IMR-90 (cell line): ENCODE results near the gene ADAM33. TPM values are rescaled to one million over a fixed set of nuclear protein-coding genes. Genes with fewer than 3 reads are reported as not detected.

Experiments used
- ATAC-seq: fragments of 200-7000 bp; cut with Tn5 transposase; 2 replicates; pipeline ENCODE4 v1.9.1; 2020; ENCODE audit warnings: low read depth, mild to moderate bottlenecking, moderate library complexity
- BruUV-seq: library from RNA; stranded (reverse); fragments of 400-500 nt; replicated peaks from 2 replicates; lab custom pipeline; 2021; lab: Mats Ljungman, UMichigan
- CTCF ChIA-PET: fragments of 300-600 bp; formaldehyde crosslinking; extraction: SDS; loops from one replicate; lab custom pipeline; 2021; ENCODE audit warnings: antibody characterized with exemption; lab: Yijun Ruan, JAX
- POLR2A ChIA-PET: fragments of 300-600 bp; sonication (Branson Sonifier 250); formaldehyde crosslinking; loops from one replicate; lab custom pipeline; 2022; ENCODE audit warnings: antibody characterized with exemption; ENCODE audit not compliant: unreplicated experiment; lab: Charles Lee
- DNase-seq: peaks from one replicate; pipeline ENCODE4 v3.0.0; 2013
- H2AFZ ChIP-seq: replicated peaks from 2 replicates; pipeline ENCODE3; 2013; ENCODE audit warnings: low read length, mild to moderate bottlenecking; ENCODE audit not compliant: poor library complexity
- H2AK5ac ChIP-seq: 2 replicates; pipeline ENCODE4 v1.6.1; 2013; ENCODE audit warnings: low read depth, low read length, inconsistent platforms
- H2AK9ac ChIP-seq: replicated peaks from 2 replicates; pipeline ENCODE3; 2013; ENCODE audit warnings: mild to moderate bottlenecking, low read depth, low read length, moderate library complexity; ENCODE audit not compliant: poor library complexity
- H2BK120ac ChIP-seq: 2 replicates; pipeline ENCODE4 v1.6.1; 2013; ENCODE audit warnings: low read depth, low read length, inconsistent platforms
- H2BK15ac ChIP-seq: 3 replicates; pipeline ENCODE4 v1.6.1; 2013; ENCODE audit warnings: low read depth, low read length, inconsistent platforms
- H2BK20ac ChIP-seq: 2 replicates; pipeline ENCODE4 v1.6.1; 2013; ENCODE audit warnings: low read depth, mild to moderate bottlenecking, inconsistent platforms, low read length, moderate library complexity
- H2BK5ac ChIP-seq: 2 replicates; pipeline ENCODE4 v1.6.1; 2013; ENCODE audit warnings: mild to moderate bottlenecking, low read depth, low read length, inconsistent platforms; ENCODE audit not compliant: poor library complexity, severe bottlenecking
- H3K14ac ChIP-seq: replicated peaks from 2 replicates; pipeline ENCODE4 v1.6.1; 2013; ENCODE audit warnings: low read depth, low read length, inconsistent platforms
- H3K18ac ChIP-seq: 2 replicates; pipeline ENCODE4 v1.6.1; 2013; ENCODE audit warnings: low read depth, low read length, control low read depth
- H3K23ac ChIP-seq: 2 replicates; pipeline ENCODE4 v1.6.1; 2013; ENCODE audit warnings: low read depth, low read length, inconsistent platforms
- H3K27ac ChIP-seq: 2 replicates; pipeline ENCODE4 v1.5.1; 2013; ENCODE audit warnings: mild to moderate bottlenecking, control low read depth, low read length; ENCODE audit not compliant: insufficient read depth
- H3K27me3 ChIP-seq: 2 replicates; pipeline ENCODE4 v1.6.1; 2013; ENCODE audit warnings: low read length; ENCODE audit not compliant: control insufficient read depth, insufficient read depth
- H3K36me3 ChIP-seq: 2 replicates; pipeline ENCODE4 v1.6.1; 2013; ENCODE audit warnings: low read length, mixed read lengths; ENCODE audit not compliant: control insufficient read depth, insufficient read depth
- H3K4ac ChIP-seq: 2 replicates; pipeline ENCODE4 v1.6.1; 2013; ENCODE audit warnings: low read depth, low read length, inconsistent platforms
- H3K4me1 ChIP-seq: 2 replicates; pipeline ENCODE4 v1.6.1; 2013; ENCODE audit warnings: low read length, mixed read lengths; ENCODE audit not compliant: control insufficient read depth, insufficient read depth
- H3K4me2 ChIP-seq: 2 replicates; pipeline ENCODE4 v1.6.1; 2013; ENCODE audit warnings: low read depth, mild to moderate bottlenecking, control low read depth, low read length, moderate library complexity
- H3K4me3 ChIP-seq: 2 replicates; pipeline ENCODE4 v1.5.1; 2013; ENCODE audit warnings: low read depth, mild to moderate bottlenecking, control low read depth, low read length, moderate library complexity; ENCODE audit not compliant: insufficient read depth
- H3K56ac ChIP-seq: 2 replicates; pipeline ENCODE4 v1.6.1; 2013; ENCODE audit warnings: low read length, inconsistent platforms; ENCODE audit not compliant: insufficient read depth; ENCODE audit errors: extremely low read depth
- H3K79me1 ChIP-seq, 2 experiments: 2 replicates each; pipeline ENCODE4 v1.6.1; 2013; ENCODE audit warnings: low read length in 2 of 2, inconsistent platforms in 1 of 2, low read depth in 1 of 2
- H3K9ac ChIP-seq: 2 replicates; pipeline ENCODE4 v1.6.1; 2013; ENCODE audit warnings: low read depth, low read length, control low read depth
- H3K9me1 ChIP-seq: 2 replicates; pipeline ENCODE4 v1.6.1; 2013; ENCODE audit warnings: low read length, inconsistent platforms; ENCODE audit not compliant: insufficient read depth
- H3K9me3 ChIP-seq: 2 replicates; pipeline ENCODE4 v1.6.1; 2013; ENCODE audit warnings: low read length; ENCODE audit not compliant: control insufficient read depth, insufficient read depth
- H4K20me1 ChIP-seq: 2 replicates; pipeline ENCODE4 v1.6.1; 2013; ENCODE audit warnings: low read length, inconsistent platforms; ENCODE audit not compliant: insufficient read depth
- H4K5ac ChIP-seq: 2 replicates; pipeline ENCODE4 v1.6.1; 2013; ENCODE audit warnings: mild to moderate bottlenecking, low read depth, low read length, control low read depth
- H4K8ac ChIP-seq, 2 experiments: 2 replicates each; pipeline ENCODE4 v1.6.1; 2013; ENCODE audit warnings: low read depth in 2 of 2, low read length in 2 of 2, control low read depth in 1 of 2, inconsistent platforms in 1 of 2
- H4K91ac ChIP-seq: 2 replicates; pipeline ENCODE4 v1.6.1; 2013; ENCODE audit warnings: low read depth, low read length, inconsistent platforms; ENCODE audit not compliant: insufficient read depth
- POLR2A ChIP-seq: IDR thresholded peaks from 2 replicates; pipeline ENCODE4 v1.6.1; 2012; ENCODE audit warnings: mild to moderate bottlenecking, low read depth, low read length
- WGBS, 2 experiments: methylation state at CpG; one replicate each; pipeline versions ENCODE4 v1.1.5 to v1.1.7; 2013; ENCODE audit warnings: missing lambda C conversion rate in 2 of 2; ENCODE audit not compliant: insufficient read length in 1 of 2; ENCODE audit errors: extremely low coverage in 2 of 2; 5-methylcytosine and 5-hydroxymethylcytosine counted together
- dilution Hi-C: fragments of 300-500 bp; cut with HindIII; formaldehyde crosslinking; loops from one replicate; pipeline ENCODE4 v1.14.3; 2018; ENCODE audit warnings: low sequenced_read_pairs; ENCODE audit not compliant: unreplicated experiment
- in situ Hi-C: fragments of 300-500 bp; cut with MboI; formaldehyde crosslinking; loops from 3 replicates; pipeline ENCODE4 v1.14.3; 2019; ENCODE audit warnings: low sequenced_read_pairs, inconsistent platforms, mixed read lengths
- intact Hi-C: fragments of 100-400 bp; cut with micrococcal nuclease; formaldehyde crosslinking; loops from 2 replicates; pipeline ENCODE4 v1.10.0; 2022
- polyA plus RNA-seq, 3 experiments: library from polyadenylated mRNA; depleted of rRNA; stranded (reverse); fragments of >200 nt; gene quantifications; 2 replicates each; pipeline ENCODE4 v1.2.3, GENCODE V29; 2012; ENCODE audit warnings: low replicate concordance in 1 of 3
- total RNA-seq: library from RNA; depleted of rRNA; stranded (reverse); fragments of >200 nt; gene quantifications from 2 replicates; pipeline ENCODE4 v1.2.3, GENCODE V29; 2012

Gene ADAM33
- total and polyA plus RNA-seq, 2 of the 4 experiments (the other 2 are of a cell fraction), result 0.18 to 1.7 TPM

DNA sequence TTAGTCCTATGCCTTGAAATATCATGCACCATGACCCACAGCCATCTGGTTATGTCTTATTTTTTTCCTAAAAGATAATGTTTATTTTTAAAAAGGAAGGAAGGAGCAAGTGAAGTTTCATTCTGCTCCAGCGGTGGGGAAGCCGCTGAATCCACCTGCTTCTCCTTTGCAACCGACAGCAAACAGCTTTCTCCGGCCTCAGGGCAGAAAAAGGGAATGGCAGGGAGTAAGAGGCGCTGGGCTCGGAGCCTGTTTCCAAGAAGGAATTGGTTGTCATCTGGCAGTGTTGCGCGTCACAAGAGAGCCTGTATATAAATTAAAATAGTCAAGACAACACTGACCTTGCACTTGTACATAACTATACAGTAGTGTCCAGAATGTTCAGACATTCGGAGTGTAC, 32.9 kb downstream of the ADAM33 start:
- Histone ChIP-seq H3K14ac (no peak overlapping the region), H3K4ac (no peak overlapping the region), H3K4me2 (no peak overlapping the region), H4K8ac (no peak overlapping the region), H4K91ac (no peak overlapping the region), H3K36me3 (peaks cover 17% of the 10 kb centered on the region), H4K20me1 (no peaks in the 10 kb centered on the region), H2BK120ac (no peak overlapping the region), H2BK5ac (no peak overlapping the region), H3K27ac (no peak overlapping the region), H3K56ac (no peak overlapping the region), H3K79me1 (no peaks in the 10 kb centered on the region), H3K27me3 (no peaks in the 10 kb centered on the region), H3K18ac (no peak overlapping the region), H3K9me3 (no peaks in the 10 kb centered on the region), H3K9me1 (peaks cover 7% of the 10 kb centered on the region; the same call in 1 of the 2 replicates), H2BK20ac (no peak overlapping the region), H2AFZ (no peak overlapping the region), H3K4me1 (no peaks in the 10 kb centered on the region), H2AK9ac (no peak overlapping the region), H3K9ac (no peak overlapping the region), H3K23ac (no peak overlapping the region), H4K5ac (no peak overlapping the region), H3K4me3 (no peak overlapping the region), H2BK15ac (no peak overlapping the region), H2AK5ac (no peak overlapping the region)
- no peak for ATAC-seq
- ChIA-PET POLR2A (no interaction called here), CTCF (no interaction called here)
- 100% methylated on average over 2 of the region's 9 CpGs; no CpG with 5 or more reads in 1 of the 2 experiments for WGBS, 2 experiments
- no peak for DNase-seq
- no peak for TF ChIP-seq POLR2A
- intact Hi-C loops, result no loop called here
- in situ Hi-C loops, result no loop called here
- no TSS peak for BruUV-seq
- dilution Hi-C loops, result no loop called here
